SK-N-SH treated with all-trans-retinoic acid at 6 μM for 48 hours (cell line): ENCODE results near the gene TIA1.

Source experiments
- BACH2 ChIP-seq: fragments of 250-450 bp; sonication (Bioruptor Pico); IDR thresholded peaks from 2 replicates; pipeline ENCODE4 v1.9.0; 2021; ENCODE audit warnings: mild to moderate bottlenecking, borderline replicate concordance
- CREB5 ChIP-seq: fragments of 250-450 bp; sonication (Bioruptor Pico); IDR thresholded peaks from 2 replicates; pipeline ENCODE4 v1.5.1; 2020; ENCODE audit warnings: low read depth, mild to moderate bottlenecking, moderate library complexity
- CSDC2 ChIP-seq: fragments of 250-450 bp; sonication (Bioruptor Pico); IDR thresholded peaks from 2 replicates; pipeline ENCODE4 v1.5.0; 2020; ENCODE audit warnings: mild to moderate bottlenecking, moderate library complexity
- ESRRG ChIP-seq: fragments of 250-450 bp; sonication (Bioruptor Pico); IDR thresholded peaks from 2 replicates; pipeline ENCODE4 v1.6.1; 2021; ENCODE audit warnings: mild to moderate bottlenecking
- ISL1 ChIP-seq: fragments of 250-450 bp; sonication (Bioruptor Pico); IDR thresholded peaks from 2 replicates; pipeline ENCODE4 v2.1.2; 2022; ENCODE audit warnings: mild to moderate bottlenecking, moderate library complexity
- RARB ChIP-seq: fragments of 250-450 bp; sonication (Bioruptor Pico); IDR thresholded peaks from 2 replicates; pipeline ENCODE4 v1.8.0; 2021; ENCODE audit warnings: mild to moderate bottlenecking, moderate library complexity
- SNAI2 ChIP-seq: fragments of 250-450 bp; sonication (Bioruptor Pico); IDR thresholded peaks from 2 replicates; pipeline ENCODE4 v1.5.0; 2020; ENCODE audit warnings: mild to moderate bottlenecking, moderate library complexity
- ZFP3 ChIP-seq: fragments of 250-450 bp; sonication (Bioruptor Pico); IDR thresholded peaks from 2 replicates; pipeline ENCODE4 v1.5.0; 2020; ENCODE audit warnings: mild to moderate bottlenecking, moderate library complexity
- TF ChIP-seq, protein P1 (sequence below): fragments of 250-450 bp; sonication (Bioruptor Pico); IDR thresholded peaks from 2 replicates; pipeline ENCODE4 v1.8.0; 2020; ENCODE audit warnings: mild to moderate bottlenecking, moderate library complexity, borderline replicate concordance

DNA sequence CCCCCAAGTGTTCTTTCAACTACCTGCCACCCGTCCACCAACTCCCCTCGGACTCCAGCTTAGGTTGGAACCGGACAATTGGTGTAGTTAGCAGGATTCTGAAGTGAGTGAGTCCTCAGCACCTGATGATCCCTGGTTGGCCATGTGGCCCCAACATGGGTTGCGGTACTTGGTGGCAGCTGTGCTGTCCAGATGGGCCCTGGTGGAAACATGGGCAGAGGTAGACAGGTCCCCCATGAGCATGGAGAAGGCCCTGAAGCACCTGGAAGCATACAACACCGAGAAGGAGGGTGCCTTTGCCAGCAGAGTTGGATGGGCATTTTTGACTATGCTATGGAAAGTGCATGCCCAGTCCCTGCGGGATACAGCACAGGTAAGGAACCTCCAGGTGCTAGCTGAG is 46.6 kb downstream of the TIA1 start:
- TF ChIP-seq ESRRG (CRISPR knock-in tag) = no peak
- TF ChIP-seq ISL1 (CRISPR knock-in tag) = no peak
- no peak for TF ChIP-seq BACH2 (CRISPR knock-in tag)
- TF ChIP-seq CREB5 (CRISPR knock-in tag) = no peak
- TF ChIP-seq CSDC2 (CRISPR knock-in tag) = no peak
- TF ChIP-seq ZFP3 = no peak
- TF ChIP-seq, protein P1, sequence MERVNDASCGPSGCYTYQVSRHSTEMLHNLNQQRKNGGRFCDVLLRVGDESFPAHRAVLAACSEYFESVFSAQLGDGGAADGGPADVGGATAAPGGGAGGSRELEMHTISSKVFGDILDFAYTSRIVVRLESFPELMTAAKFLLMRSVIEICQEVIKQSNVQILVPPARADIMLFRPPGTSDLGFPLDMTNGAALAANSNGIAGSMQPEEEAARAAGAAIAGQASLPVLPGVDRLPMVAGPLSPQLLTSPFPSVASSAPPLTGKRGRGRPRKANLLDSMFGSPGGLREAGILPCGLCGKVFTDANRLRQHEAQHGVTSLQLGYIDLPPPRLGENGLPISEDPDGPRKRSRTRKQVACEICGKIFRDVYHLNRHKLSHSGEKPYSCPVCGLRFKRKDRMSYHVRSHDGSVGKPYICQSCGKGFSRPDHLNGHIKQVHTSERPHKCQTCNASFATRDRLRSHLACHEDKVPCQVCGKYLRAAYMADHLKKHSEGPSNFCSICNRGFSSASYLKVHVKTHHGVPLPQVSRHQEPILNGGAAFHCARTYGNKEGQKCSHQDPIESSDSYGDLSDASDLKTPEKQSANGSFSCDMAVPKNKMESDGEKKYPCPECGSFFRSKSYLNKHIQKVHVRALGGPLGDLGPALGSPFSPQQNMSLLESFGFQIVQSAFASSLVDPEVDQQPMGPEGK (CRISPR knock-in tag) = no peak
- TF ChIP-seq RARB (CRISPR knock-in tag) = no peak
- TF ChIP-seq SNAI2 (CRISPR knock-in tag) = no peak
